HG03432 (cell line): ENCODE results near the gene UNC13C.
"Not testable (repeated sequence)": the region's sequence is repeated elsewhere in the genome, so short reads cannot be mapped to it uniquely, and the experiment has no call there.

Source experiments
- ATAC-seq: cut with Tn5 transposase; IDR thresholded peaks from one replicate; pipeline ENCODE4 v1.9.1; 2021; ENCODE audit warnings: mild to moderate bottlenecking, moderate library complexity; ENCODE audit not compliant: unreplicated experiment

Gene UNC13C

DNA sequence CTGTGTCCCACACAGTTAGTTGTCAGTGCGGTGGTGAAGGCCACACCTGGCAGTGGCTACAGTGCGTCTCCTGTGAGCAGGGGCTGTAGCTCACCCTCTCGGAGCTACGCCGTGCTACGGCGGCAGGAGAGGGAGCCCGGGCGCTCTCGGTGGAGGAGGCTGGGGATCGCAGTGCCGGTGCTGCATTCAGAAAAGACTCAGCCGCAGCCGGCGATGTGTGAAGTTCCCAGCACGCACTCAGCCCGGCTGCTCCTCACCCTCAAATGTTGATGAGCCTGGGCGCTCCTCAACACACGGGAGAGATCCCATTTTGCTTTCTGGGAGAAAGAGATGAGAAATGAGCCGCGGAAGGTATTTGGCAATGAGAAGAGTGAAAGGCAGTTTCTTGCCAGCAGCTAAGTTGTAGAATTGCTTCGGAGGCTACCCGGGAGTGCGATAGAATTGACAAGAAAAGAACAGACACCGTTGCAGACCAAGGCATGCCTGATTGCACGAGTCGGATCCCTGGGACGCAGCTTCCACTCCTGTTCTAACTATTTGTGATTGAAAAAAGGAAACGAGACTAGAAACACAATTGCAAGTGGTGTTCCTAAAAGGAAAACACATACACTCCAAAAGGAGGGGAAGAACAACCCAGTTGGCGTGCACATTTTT lies at the start of gene UNC13C:
TSS of gene UNC13C (plus strand) at position 189 of the 654 bp plus-strand sequence. CDS start 34,463 bp downstream, outside the sequence.
- no peak for ATAC-seq

GRCh38 chr15:53936137-53936536 lies 42.1 kb upstream of the UNC13C start:
- no peak for ATAC-seq

GRCh38 chr15:53937632-53938031 lies 40.6 kb upstream of the UNC13C start:
- not testable (repeated sequence) for ATAC-seq

DNA sequence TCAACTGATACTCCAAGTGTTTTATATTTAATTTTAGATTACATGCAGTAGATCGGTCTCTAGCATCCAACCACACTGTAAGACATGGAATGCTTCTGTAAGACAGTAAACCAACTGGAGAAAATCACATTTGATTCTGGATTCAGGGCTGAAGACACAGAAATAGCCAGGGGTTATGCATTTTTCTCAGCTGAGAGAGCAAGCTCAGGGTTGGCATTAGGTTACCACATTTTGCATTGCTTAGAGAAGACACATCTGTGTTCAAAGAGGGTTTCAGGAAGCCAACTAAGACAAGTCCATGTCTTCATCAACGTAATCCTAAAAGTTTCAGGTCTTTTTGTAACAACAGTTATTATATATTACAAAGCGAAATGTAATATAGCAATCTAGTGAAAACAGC lies 27.7 kb upstream of the UNC13C start:
- no peak for ATAC-seq

- no peak for ATAC-seq
These were observed 22.8 kb upstream of the UNC13C start for GRCh38 chr15:53955396-53955795.

GRCh38 chr15:53962646-53963561 lies 15.3 kb upstream of the UNC13C start:
- ATAC-seq = no peak

DNA sequence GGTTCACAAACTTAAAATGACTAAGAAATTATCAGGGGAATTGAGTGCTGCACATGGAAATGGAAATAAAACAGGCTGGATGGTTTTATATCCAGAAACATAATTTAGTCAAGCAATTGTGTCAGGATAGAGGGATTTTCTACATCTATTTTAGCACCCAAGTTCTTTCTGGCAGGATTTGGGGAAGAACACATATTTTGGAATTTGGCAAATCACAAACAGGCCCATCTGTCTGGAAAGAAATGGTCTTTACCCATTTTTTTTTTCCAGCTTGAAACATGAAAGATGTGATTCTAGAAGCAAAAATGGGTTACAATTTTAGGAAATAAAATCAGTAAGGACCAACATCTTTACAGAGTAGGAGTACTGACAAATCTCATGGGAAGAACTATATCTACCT lies 14.4 kb upstream of the UNC13C start:
- no peak for ATAC-seq

DNA sequence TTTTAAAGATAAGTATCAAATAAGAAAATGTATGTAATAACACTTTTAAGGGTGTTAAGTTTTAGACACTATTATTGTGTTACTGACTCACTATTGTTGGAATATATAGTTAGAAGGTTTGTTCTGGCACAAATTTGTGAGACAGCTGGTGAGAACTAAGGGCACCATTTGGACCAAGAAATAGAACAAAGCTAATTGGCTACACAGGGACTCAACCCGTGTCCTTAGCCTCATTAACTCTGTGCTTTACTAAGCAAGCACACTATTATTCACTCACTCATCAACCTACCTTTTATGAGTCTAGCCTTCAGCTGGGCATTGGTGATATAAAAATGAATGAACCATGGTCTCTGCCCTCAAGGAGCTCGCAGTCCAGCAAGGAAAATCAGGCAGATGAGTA lies 4.1 kb upstream of the UNC13C start:
- ATAC-seq = no peak

DNA sequence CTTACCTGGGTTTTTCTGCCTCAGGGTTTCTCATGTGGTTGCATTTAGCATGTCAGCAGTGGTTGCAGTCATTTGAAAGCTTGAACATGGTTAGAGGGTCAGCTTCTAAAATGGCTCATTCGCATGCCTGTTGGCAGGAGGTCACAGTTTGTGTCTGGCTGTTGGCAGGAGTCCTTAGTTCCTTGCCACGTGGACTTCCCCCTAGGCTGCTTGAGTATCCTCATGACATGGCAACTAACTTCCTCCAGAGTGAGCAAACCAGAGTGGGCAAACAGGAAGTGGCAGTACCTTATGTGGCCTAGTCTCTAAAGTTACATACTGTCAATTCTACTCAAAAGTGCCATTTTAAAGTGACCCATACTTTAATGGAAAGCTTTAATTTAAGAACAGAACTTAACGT lies 3.4 kb upstream of the UNC13C start:
- no peak for ATAC-seq

GRCh38 chr15:53976844-53977392 lies 1.3 kb upstream of the UNC13C start:
- no peak for ATAC-seq

DNA sequence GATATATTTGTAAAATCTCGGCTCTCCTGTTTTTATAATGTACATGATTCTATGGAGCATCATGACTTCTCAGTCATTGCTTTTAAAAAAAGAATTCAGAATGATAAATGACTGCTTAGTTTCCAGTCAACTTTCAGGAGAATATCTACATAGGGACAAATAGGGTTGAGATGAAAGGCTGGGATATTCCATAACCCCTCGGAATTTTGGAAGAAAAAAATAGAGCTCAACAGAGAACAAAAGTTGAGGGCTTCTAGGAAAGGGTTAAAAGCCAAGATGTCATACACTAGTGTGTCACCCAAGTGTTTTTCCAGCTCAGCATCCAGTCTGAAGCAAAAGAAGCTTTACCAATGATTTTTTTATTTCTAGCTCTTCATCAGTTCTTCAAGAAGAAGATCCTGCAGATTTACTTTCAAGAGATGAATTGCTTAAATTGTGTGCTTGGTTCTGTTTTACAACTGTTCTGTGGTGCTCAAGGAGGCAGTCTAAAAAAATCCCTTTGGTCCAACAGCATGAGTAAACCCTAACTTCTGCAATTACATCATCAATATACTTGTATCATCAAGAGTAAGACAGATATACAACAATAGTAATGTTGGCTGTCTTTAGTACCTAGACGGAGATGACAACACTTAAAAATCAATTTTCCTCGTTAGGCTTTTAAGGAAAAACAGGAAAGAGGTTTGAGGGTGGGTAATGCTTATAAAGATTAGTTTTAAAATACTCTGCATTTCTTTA lies 979 bp downstream of the UNC13C start:
- ATAC-seq = no peak

- ATAC-seq = no peak
These were observed 1.8 kb downstream of the UNC13C start for GRCh38 chr15:53980021-53980420.

- ATAC-seq = no peak
These were observed 3.9 kb downstream of the UNC13C start for GRCh38 chr15:53982071-53982680.

- no peak for ATAC-seq
These were observed 4.6 kb downstream of the UNC13C start for GRCh38 chr15:53982876-53983275.

DNA sequence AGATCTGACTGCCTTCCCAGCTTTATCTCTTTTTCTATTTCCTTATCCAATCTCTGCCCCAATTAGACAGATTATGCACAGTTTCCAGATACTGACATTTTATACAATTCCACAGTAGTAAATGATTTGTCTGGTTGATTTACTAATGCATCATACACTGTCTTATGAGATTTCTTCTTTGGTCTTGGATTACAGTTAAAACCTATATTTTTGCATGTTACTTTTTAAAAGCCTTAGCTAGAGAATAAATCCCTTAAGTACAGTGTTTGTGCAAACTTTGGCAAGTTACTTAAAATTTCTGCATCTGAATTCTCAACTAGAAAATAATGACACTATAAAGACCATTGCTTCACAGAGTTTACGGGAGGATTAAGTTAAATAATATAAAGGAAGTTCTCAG lies 6.0 kb downstream of the UNC13C start:
- no peak for ATAC-seq

GRCh38 chr15:53985562-53985961 lies 7.3 kb downstream of the UNC13C start:
- no peak for ATAC-seq

- ATAC-seq = no peak
These were observed 9.2 kb downstream of the UNC13C start for GRCh38 chr15:53987480-53987879.

- no peak for ATAC-seq
These were observed 29.0 kb downstream of the UNC13C start for GRCh38 chr15:54007256-54007655.

GRCh38 chr15:54011656-54012055 lies 33.4 kb downstream of the UNC13C start:
- no peak for ATAC-seq

DNA sequence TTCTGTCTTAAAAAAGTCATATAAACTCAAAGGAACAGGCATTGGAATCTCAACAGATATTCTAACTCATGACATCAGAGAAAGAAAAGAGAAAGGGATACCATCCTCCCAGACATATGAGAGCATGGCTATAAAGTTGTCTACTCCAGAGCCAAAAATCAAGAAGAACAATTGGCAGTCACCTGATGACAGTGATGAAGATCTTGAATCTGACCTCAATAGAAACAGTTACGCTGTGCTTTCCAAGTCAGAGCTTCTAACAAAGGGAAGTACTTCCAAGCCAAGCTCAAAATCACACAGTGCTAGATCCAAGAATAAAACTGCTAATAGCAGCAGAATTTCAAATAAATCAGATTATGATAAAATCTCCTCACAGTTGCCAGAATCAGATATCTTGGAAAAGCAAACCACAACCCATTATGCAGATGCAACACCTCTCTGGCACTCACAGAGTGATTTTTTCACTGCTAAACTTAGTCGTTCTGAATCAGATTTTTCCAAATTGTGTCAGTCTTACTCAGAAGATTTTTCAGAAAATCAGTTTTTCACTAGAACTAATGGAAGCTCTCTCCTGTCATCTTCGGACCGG lies 35.9 kb downstream of the UNC13C start:
- ATAC-seq = no peak
